H9 (cell line): ENCODE data around the gene POMGNT2. TPM values are rescaled to one million over a fixed set of nuclear protein-coding genes. Genes with fewer than 3 reads are reported as not detected.

Experiments used
- DNase-seq: peaks from one replicate; pipeline ENCODE4 v3.0.0-alpha.2; 2017
- H2AFZ ChIP-seq: one replicate; pipeline ENCODE4 v1.6.1; 2013; ENCODE audit warnings: mild to moderate bottlenecking, low read length, control low read depth, moderate library complexity
- H2AK5ac ChIP-seq: 2 replicates; pipeline ENCODE4 v1.6.1; 2013; ENCODE audit warnings: low read length, control low read depth, mixed read lengths; ENCODE audit not compliant: insufficient read length
- H2BK120ac ChIP-seq: one replicate; pipeline ENCODE4 v1.6.1; 2013; ENCODE audit warnings: low read depth, mild to moderate bottlenecking, low read length, control low read depth, inconsistent platforms; ENCODE audit not compliant: poor library complexity, severe bottlenecking
- H2BK12ac ChIP-seq: 2 replicates; pipeline ENCODE4 v1.6.1; 2013; ENCODE audit warnings: low read length, control low read depth, mixed read lengths, low read depth; ENCODE audit not compliant: insufficient read length
- H2BK15ac ChIP-seq: 2 replicates; pipeline ENCODE4 v1.6.1; 2013; ENCODE audit warnings: low read depth, low read length, control low read depth
- H2BK20ac ChIP-seq: one replicate; pipeline ENCODE4 v1.6.1; 2013; ENCODE audit warnings: low read depth, mild to moderate bottlenecking, low read length, control low read depth, inconsistent platforms; ENCODE audit not compliant: poor library complexity, severe bottlenecking
- H2BK5ac ChIP-seq: 2 replicates; pipeline ENCODE4 v1.6.1; 2013; ENCODE audit warnings: low read length, control low read depth, mixed read lengths; ENCODE audit not compliant: insufficient read length
- H3K14ac ChIP-seq: 2 replicates; pipeline ENCODE4 v1.6.1; 2013; ENCODE audit warnings: low read length, control low read depth; ENCODE audit not compliant: insufficient read depth
- H3K18ac ChIP-seq: 2 replicates; pipeline ENCODE4 v1.6.1; 2013; ENCODE audit warnings: low read depth, mild to moderate bottlenecking, mixed read lengths, low read length, control low read depth; ENCODE audit not compliant: insufficient read length
- H3K23ac ChIP-seq: 2 replicates; pipeline ENCODE4 v1.6.1; 2013; ENCODE audit warnings: low read length, control low read depth, mixed read lengths, low read depth; ENCODE audit not compliant: insufficient read length
- H3K23me2 ChIP-seq: 2 replicates; pipeline ENCODE4 v1.6.1; 2013; ENCODE audit warnings: low read depth, mild to moderate bottlenecking, mixed read lengths, low read length, control low read depth; ENCODE audit not compliant: insufficient read length, poor library complexity, severe bottlenecking
- H3K27ac ChIP-seq: 2 replicates; pipeline ENCODE4 v1.5.1; 2013; ENCODE audit warnings: low read length, control low read depth, mixed read lengths, low read depth; ENCODE audit not compliant: insufficient read length
- H3K27me3 ChIP-seq: 2 replicates; pipeline ENCODE4 v1.6.1; 2013; ENCODE audit warnings: low read length, control low read depth, inconsistent platforms; ENCODE audit not compliant: insufficient read depth
- H3K4ac ChIP-seq: 2 replicates; pipeline ENCODE4 v1.6.1; 2013; ENCODE audit warnings: low read depth, mild to moderate bottlenecking, control low read depth, inconsistent platforms, low read length, moderate library complexity
- H3K4me1 ChIP-seq: 2 replicates; pipeline ENCODE4 v1.6.1; 2013; ENCODE audit warnings: low read length, control low read depth, inconsistent platforms; ENCODE audit not compliant: insufficient read depth
- H3K4me2 ChIP-seq: 2 replicates; pipeline ENCODE4 v1.6.1; 2013; ENCODE audit warnings: low read length, control low read depth, mixed read lengths; ENCODE audit not compliant: insufficient read length, insufficient read depth
- H3K56ac ChIP-seq: 2 replicates; pipeline ENCODE4 v1.6.1; 2013; ENCODE audit warnings: low read depth, mild to moderate bottlenecking, mixed read lengths, low read length, control low read depth; ENCODE audit not compliant: insufficient read length
- H3K79me1 ChIP-seq: 2 replicates; pipeline ENCODE4 v1.6.1; 2013; ENCODE audit warnings: low read depth, mild to moderate bottlenecking, moderate library complexity, low read length, control low read depth, inconsistent platforms; ENCODE audit not compliant: insufficient read depth, poor library complexity, severe bottlenecking
- H3K79me2 ChIP-seq: 2 replicates; pipeline ENCODE4 v1.6.1; 2013; ENCODE audit warnings: low read length, control low read depth, inconsistent platforms; ENCODE audit not compliant: insufficient read depth
- H3K9ac ChIP-seq: 2 replicates; pipeline ENCODE4 v1.6.1; 2013; ENCODE audit warnings: low read length, control low read depth, mixed read lengths; ENCODE audit not compliant: insufficient read length; ENCODE audit errors: extremely low read depth
- H3K9me3 ChIP-seq: one replicate; pipeline ENCODE4 v1.6.1; 2013; ENCODE audit warnings: low read depth, low read length, inconsistent platforms; ENCODE audit not compliant: control insufficient read depth
- H3T11ph ChIP-seq: one replicate; pipeline ENCODE4 v1.6.1; 2013; ENCODE audit warnings: mild to moderate bottlenecking, low read length, control low read depth, inconsistent platforms
- H4K20me1 ChIP-seq: one replicate; pipeline ENCODE4 v1.6.1; 2013; ENCODE audit not compliant: control insufficient read depth, insufficient read length, insufficient read depth
- H4K5ac ChIP-seq: 2 replicates; pipeline ENCODE4 v1.6.1; 2013; ENCODE audit warnings: low read depth, mild to moderate bottlenecking, mixed read lengths, low read length, control low read depth; ENCODE audit not compliant: insufficient read length
- H4K8ac ChIP-seq: replicated peaks from 2 replicates; pipeline ENCODE4 v1.6.1; 2013; ENCODE audit warnings: low read length, control low read depth, mixed read lengths, low read depth; ENCODE audit not compliant: insufficient read length
- H4K91ac ChIP-seq: 2 replicates; pipeline ENCODE4 v1.6.1; 2013; ENCODE audit warnings: low read depth, mild to moderate bottlenecking, moderate library complexity, mixed read lengths, low read length, control low read depth; ENCODE audit not compliant: insufficient read length
- H3K27ac Mint-ChIP-seq, 3 experiments: 2 replicates in 2 of 3; 3 replicates in 1 of 3; pipeline ENCODE4 v1.8.0; 2020 to 2021; ENCODE audit warnings: mixed read lengths in 3 of 3, mild to moderate bottlenecking in 1 of 3, moderate library complexity in 1 of 3
- H3K27me3 Mint-ChIP-seq: 2 replicates; pipeline ENCODE4 v1.8.0; 2021; ENCODE audit warnings: low read depth, mild to moderate bottlenecking, moderate library complexity, mixed read lengths
- H3K36me3 Mint-ChIP-seq, 3 experiments: 2 replicates in 2 of 3; 3 replicates in 1 of 3; pipeline ENCODE4 v1.8.0; 2020 to 2021; ENCODE audit warnings: low read depth in 3 of 3, mixed read lengths in 3 of 3; ENCODE audit not compliant: insufficient read depth in 1 of 3
- H3K4me1 Mint-ChIP-seq, 2 experiments: 2 replicates each; pipeline ENCODE4 v1.8.0; 2020; ENCODE audit warnings: mixed read lengths in 2 of 2
- H3K4me3 Mint-ChIP-seq, 2 experiments: 2 replicates in 1 of 2; 3 replicates in 1 of 2; pipeline ENCODE4 v1.8.0; 2020 to 2021; ENCODE audit warnings: mild to moderate bottlenecking in 2 of 2, mixed read lengths in 2 of 2, moderate library complexity in 1 of 2
- H3K9me3 Mint-ChIP-seq, 2 experiments: 2 replicates in 1 of 2; 3 replicates in 1 of 2; pipeline ENCODE4 v1.8.0; 2020; ENCODE audit warnings: mild to moderate bottlenecking in 2 of 2, mixed read lengths in 2 of 2, moderate library complexity in 1 of 2
- WGBS: extraction: QIAGEN DNeasy Blood & Tissue Kit; methylation state at CpG from one replicate; pipeline ENCODE4 v1.1.7; 2013; ENCODE audit warnings: missing lambda C conversion rate, low lambda C conversion rate, mixed read lengths; ENCODE audit not compliant: insufficient read length; ENCODE audit errors: extremely low coverage; 5-methylcytosine and 5-hydroxymethylcytosine counted together
- total RNA-seq: library from RNA; stranded (reverse); gene quantifications from 2 replicates; pipeline ENCODE4 v1.2.1, GENCODE V29; 2021
- TF ChIP-seq, protein P1 (sequence below): fragments of 200-600 bp; sonication (generic); conservative IDR thresholded peaks from 3 replicates; pipeline ENCODE4 v1.8.0; 2021; ENCODE audit warnings: antibody characterized with exemption, mild to moderate bottlenecking

POMGNT2 gene
- total RNA-seq, 1 experiment from 2014 or later = 14.0 TPM

DNA sequence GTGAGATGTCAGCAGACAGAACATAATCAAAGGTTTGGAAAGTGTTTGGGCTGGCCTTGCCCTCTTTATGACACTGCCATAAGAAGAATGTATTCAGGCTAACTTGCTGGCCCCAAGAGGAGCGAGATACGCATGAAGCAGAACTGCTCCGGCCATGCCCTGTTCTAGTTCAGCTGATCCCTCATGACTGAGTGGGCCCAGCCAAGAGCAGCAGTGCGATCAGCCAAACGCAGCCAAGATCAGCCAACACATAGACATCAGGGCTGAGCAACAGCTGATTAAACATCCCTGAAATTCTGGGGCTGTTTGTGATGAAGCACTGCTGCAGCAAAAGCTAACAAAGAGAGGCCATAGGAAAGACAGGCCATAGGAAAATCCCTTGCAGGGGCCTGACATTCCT lies 24.1 kb downstream of the POMGNT2 start:
- no CpG with 5 or more reads among the region's 5 CpGs for WGBS

More for the DNA sequence above, 24.1 kb downstream of the POMGNT2 start:
- Mint-ChIP-seq H3K4me3 (no peak overlapping the region), H3K27me3 (no peaks in the 10 kb centered on the region; the same call in 1 of the 2 replicates), H3K36me3 (peaks cover 50 to 67% (median 61%) of the 10 kb centered on the region in 3 experiments), H3K4me1 (no peaks in the 10 kb centered on the region), H3K27ac (no peak overlapping the region), H3K9me3 (peaks cover 26 to 34% of the 10 kb centered on the region in 2 experiments)
- Histone ChIP-seq H3K23ac (no peak overlapping the region), H2BK20ac (no peak overlapping the region), H3K4ac (no peak overlapping the region), H2BK12ac (no peak overlapping the region), H3K27me3 (no peaks in the 10 kb centered on the region), H2BK5ac (no peak overlapping the region), H3K4me1 (no peaks in the 10 kb centered on the region), H4K20me1 (no peaks in the 10 kb centered on the region), H2BK120ac (no peak overlapping the region), H3K9me3 (peaks cover 16% of the 10 kb centered on the region), H3K18ac (no peak overlapping the region), H3K9ac (no peak overlapping the region), H3K56ac (no peak overlapping the region), H3K14ac (no peak overlapping the region), H2AK5ac (no peak overlapping the region), H3T11ph (no peak overlapping the region), H3K79me1 (no peaks in the 10 kb centered on the region), H4K91ac (no peak overlapping the region), H2BK15ac (no peak overlapping the region), H3K4me2 (no peak overlapping the region), H4K5ac (no peak overlapping the region), H3K27ac (no peak overlapping the region), H4K8ac (no peak overlapping the region), H3K79me2 (no peaks in the 10 kb centered on the region), H2AFZ (no peak overlapping the region), H3K23me2 (no peaks in the 10 kb centered on the region)
- no peak for DNase-seq
- TF ChIP-seq, protein P1, sequence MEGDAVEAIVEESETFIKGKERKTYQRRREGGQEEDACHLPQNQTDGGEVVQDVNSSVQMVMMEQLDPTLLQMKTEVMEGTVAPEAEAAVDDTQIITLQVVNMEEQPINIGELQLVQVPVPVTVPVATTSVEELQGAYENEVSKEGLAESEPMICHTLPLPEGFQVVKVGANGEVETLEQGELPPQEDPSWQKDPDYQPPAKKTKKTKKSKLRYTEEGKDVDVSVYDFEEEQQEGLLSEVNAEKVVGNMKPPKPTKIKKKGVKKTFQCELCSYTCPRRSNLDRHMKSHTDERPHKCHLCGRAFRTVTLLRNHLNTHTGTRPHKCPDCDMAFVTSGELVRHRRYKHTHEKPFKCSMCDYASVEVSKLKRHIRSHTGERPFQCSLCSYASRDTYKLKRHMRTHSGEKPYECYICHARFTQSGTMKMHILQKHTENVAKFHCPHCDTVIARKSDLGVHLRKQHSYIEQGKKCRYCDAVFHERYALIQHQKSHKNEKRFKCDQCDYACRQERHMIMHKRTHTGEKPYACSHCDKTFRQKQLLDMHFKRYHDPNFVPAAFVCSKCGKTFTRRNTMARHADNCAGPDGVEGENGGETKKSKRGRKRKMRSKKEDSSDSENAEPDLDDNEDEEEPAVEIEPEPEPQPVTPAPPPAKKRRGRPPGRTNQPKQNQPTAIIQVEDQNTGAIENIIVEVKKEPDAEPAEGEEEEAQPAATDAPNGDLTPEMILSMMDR = no peak
